A549 (cell line): Measurements from ENCODE around the gene DNAI4.
"Not testable (repeated sequence)": the region's sequence is repeated elsewhere in the genome, so short reads cannot be mapped to it uniquely, and the experiment has no call there.

Experiments
- BCL3 ChIP-seq: fragments of >200 bp; sonication (Bioruptor Twin); formaldehyde crosslinking; IDR thresholded peaks from 3 replicates; pipeline ENCODE4 v1.6.1; 2016
- BHLHE40 ChIP-seq: IDR thresholded peaks from 2 replicates; pipeline ENCODE4 v1.6.1; 2012; ENCODE audit warnings: low read depth, low read length, inconsistent platforms
- CHD2 ChIP-seq: fragments of 150-350 bp; IDR thresholded peaks from 2 replicates; pipeline ENCODE4 v1.6.1; 2014; ENCODE audit warnings: low read length; ENCODE audit not compliant: partially characterized antibody
- CHD4 ChIP-seq: fragments of 200-600 bp; sonication (generic); IDR thresholded peaks from 2 replicates; pipeline ENCODE4 v1.6.1; 2016; ENCODE audit warnings: antibody characterized with exemption, mild to moderate bottlenecking, borderline replicate concordance
- CTCF ChIP-seq: fragments of >200 bp; sonication (Bioruptor Twin); formaldehyde crosslinking; IDR thresholded peaks from 3 replicates; pipeline ENCODE4 v1.5.1; 2016
- EP300 ChIP-seq, 2 experiments: fragments of >200 bp; sonication (Bioruptor Twin); formaldehyde crosslinking; IDR thresholded peaks; 2 replicates in 1 of 2; 3 replicates in 1 of 2; pipeline ENCODE4 v1.6.1; 2016 to 2017
- HDAC2 ChIP-seq: fragments of 200-600 bp; sonication (generic); IDR thresholded peaks from 2 replicates; pipeline ENCODE4 v1.6.1; 2016
- KDM1A ChIP-seq: fragments of 200-600 bp; sonication (generic); IDR thresholded peaks from 2 replicates; pipeline ENCODE4 v1.6.1; 2016; ENCODE audit warnings: low read depth, mild to moderate bottlenecking
- MAFK ChIP-seq: fragments of 450-650 bp; IDR thresholded peaks from 2 replicates; pipeline ENCODE4 v1.6.1; 2014; ENCODE audit not compliant: partially characterized antibody
- POLR2A ChIP-seq: IDR thresholded peaks from 2 replicates; pipeline ENCODE4 v1.6.1; 2012; ENCODE audit warnings: mild to moderate bottlenecking, low read length
- REST ChIP-seq: fragments of 200-600 bp; sonication (generic); IDR thresholded peaks from 2 replicates; pipeline ENCODE4 v1.6.1; 2016; ENCODE audit warnings: antibody characterized with exemption, mild to moderate bottlenecking, moderate library complexity
- RFX5 ChIP-seq: fragments of 450-650 bp; IDR thresholded peaks from 2 replicates; pipeline ENCODE4 v1.7.1; 2014; ENCODE audit warnings: antibody characterized with exemption, mild to moderate bottlenecking, moderate library complexity
- RNF2 ChIP-seq: fragments of 200-600 bp; sonication (generic); IDR thresholded peaks from 2 replicates; pipeline ENCODE4 v1.6.1; 2016; ENCODE audit warnings: low read depth, mild to moderate bottlenecking, antibody characterized with exemption, moderate library complexity, borderline replicate concordance
- ZC3H11A ChIP-seq: fragments of 450-650 bp; IDR thresholded peaks from 2 replicates; pipeline ENCODE4 v1.6.1; 2014; ENCODE audit warnings: antibody characterized with exemption, mild to moderate bottlenecking

- not testable (repeated sequence) for TF ChIP-seq CTCF; HDAC2; CHD2; RFX5; BCL3; KDM1A; BHLHE40; EP300 (IDR thresholded peaks at IDR 0.05); REST; RNF2; CHD4; ZC3H11A; POLR2A; MAFK
Measured at GRCh38 chr1:66872024-66872423, 52.6 kb downstream of the DNAI4 start.
